ENCODE results near the gene EN1. TPM values are rescaled to one million over a fixed set of nuclear protein-coding genes. Genes with fewer than 3 reads are reported as not detected.

EN1 gene
- total RNA-seq, 2 experiments from 2014 or later, result not detected

- intact Hi-C loops (cut with micrococcal nuclease; ENCODE audit: unreplicated experiment), result no loop called here
- POLR2A ChIA-PET, result no interaction called here
- no peak overlapping the region for H3K4me3 ChIP-seq (ENCODE audit: low read depth, low read length, poor library complexity, severe bottlenecking)
- H3K9me2 ChIP-seq (ENCODE audit: insufficient read depth, low read length), result no peaks in the 10 kb centered on the region
- CTCF ChIA-PET (ENCODE audit: unreplicated experiment), result no interaction called here
- no peaks in the 10 kb centered on the region for H3K79me2 ChIP-seq (ENCODE audit: insufficient read depth, low read depth, low read length)
- H4K20me1 ChIP-seq (ENCODE audit: insufficient read depth, low read length), result no peaks in the 10 kb centered on the region
- no TSS peak for BruUV-seq (replicated peaks)
- H3K36me3 ChIP-seq (ENCODE audit: insufficient read depth, low read length), result no peaks in the 10 kb centered on the region
- no peak for DNase-seq (ENCODE audit: low spot score)
- H3K27ac ChIP-seq (ENCODE audit: low read depth, low read length, poor library complexity, severe bottlenecking), result no peak overlapping the region
- TF ChIP-seq, protein P1, sequence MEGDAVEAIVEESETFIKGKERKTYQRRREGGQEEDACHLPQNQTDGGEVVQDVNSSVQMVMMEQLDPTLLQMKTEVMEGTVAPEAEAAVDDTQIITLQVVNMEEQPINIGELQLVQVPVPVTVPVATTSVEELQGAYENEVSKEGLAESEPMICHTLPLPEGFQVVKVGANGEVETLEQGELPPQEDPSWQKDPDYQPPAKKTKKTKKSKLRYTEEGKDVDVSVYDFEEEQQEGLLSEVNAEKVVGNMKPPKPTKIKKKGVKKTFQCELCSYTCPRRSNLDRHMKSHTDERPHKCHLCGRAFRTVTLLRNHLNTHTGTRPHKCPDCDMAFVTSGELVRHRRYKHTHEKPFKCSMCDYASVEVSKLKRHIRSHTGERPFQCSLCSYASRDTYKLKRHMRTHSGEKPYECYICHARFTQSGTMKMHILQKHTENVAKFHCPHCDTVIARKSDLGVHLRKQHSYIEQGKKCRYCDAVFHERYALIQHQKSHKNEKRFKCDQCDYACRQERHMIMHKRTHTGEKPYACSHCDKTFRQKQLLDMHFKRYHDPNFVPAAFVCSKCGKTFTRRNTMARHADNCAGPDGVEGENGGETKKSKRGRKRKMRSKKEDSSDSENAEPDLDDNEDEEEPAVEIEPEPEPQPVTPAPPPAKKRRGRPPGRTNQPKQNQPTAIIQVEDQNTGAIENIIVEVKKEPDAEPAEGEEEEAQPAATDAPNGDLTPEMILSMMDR (conservative IDR thresholded peaks at IDR 0.05; ENCODE audit: low read length), result no peak
- TF ChIP-seq EZH2phosphoT487 (IDR thresholded peaks at IDR 0.05; ENCODE audit: borderline replicate concordance, low read depth, low read length), result no peak
- H2AFZ ChIP-seq (ENCODE audit: low read length), result no peak overlapping the region
- no peak overlapping the region for H3K4me2 ChIP-seq (ENCODE audit: low read length)
- H3K9me3 ChIP-seq (ENCODE audit: low read length), result no peaks in the 10 kb centered on the region
- H3K4me1 ChIP-seq (ENCODE audit: insufficient read depth, low read length, poor library complexity, severe bottlenecking), result no peaks in the 10 kb centered on the region
These were observed 34.9 kb downstream of the EN1 start for GRCh38 chr2:118812552-118812951.

- Histone ChIP-seq H3K79me2 (ENCODE audit: insufficient read depth, low read depth, low read length) (no peaks in the 10 kb centered on the region), H3K9me3 (ENCODE audit: low read length) (no peaks in the 10 kb centered on the region), H3K27ac (ENCODE audit: low read depth, low read length, poor library complexity, severe bottlenecking) (no peak overlapping the region), H3K4me1 (ENCODE audit: insufficient read depth, low read length, poor library complexity, severe bottlenecking) (no peaks in the 10 kb centered on the region), H3K9me2 (ENCODE audit: insufficient read depth, low read length) (no peaks in the 10 kb centered on the region), H4K20me1 (ENCODE audit: insufficient read depth, low read length) (no peaks in the 10 kb centered on the region), H3K36me3 (ENCODE audit: insufficient read depth, low read length) (no peaks in the 10 kb centered on the region), H3K4me3 (ENCODE audit: low read depth, low read length, poor library complexity, severe bottlenecking) (no peak overlapping the region), H3K4me2 (ENCODE audit: low read length) (no peak overlapping the region), H2AFZ (ENCODE audit: low read length) (no peak overlapping the region)
- TF ChIP-seq EZH2phosphoT487 (IDR thresholded peaks at IDR 0.05; ENCODE audit: borderline replicate concordance, low read depth, low read length), result no peak
- TF ChIP-seq, protein P1 (conservative IDR thresholded peaks at IDR 0.05; ENCODE audit: low read length), result no peak
- CTCF ChIA-PET (ENCODE audit: unreplicated experiment), result no interaction called here
- no TSS peak for BruUV-seq (replicated peaks)
- intact Hi-C loops (cut with micrococcal nuclease; ENCODE audit: unreplicated experiment), result no loop called here
- POLR2A ChIA-PET, result no interaction called here
- no peak for DNase-seq (ENCODE audit: low spot score)
These were observed 35.8 kb downstream of the EN1 start for GRCh38 chr2:118811514-118812115.

GRCh38 chr2:118810766-118811165, 36.7 kb downstream of the EN1 start:
- intact Hi-C loops (cut with micrococcal nuclease; ENCODE audit: unreplicated experiment), result no loop called here
- TF ChIP-seq, protein P1 (conservative IDR thresholded peaks at IDR 0.05; ENCODE audit: low read length), result no peak
- no peak for TF ChIP-seq EZH2phosphoT487 (IDR thresholded peaks at IDR 0.05; ENCODE audit: borderline replicate concordance, low read depth, low read length)
- BruUV-seq (replicated peaks), result no TSS peak
- no peak overlapping the region for H3K4me3 ChIP-seq (ENCODE audit: low read depth, low read length, poor library complexity, severe bottlenecking)
- H3K4me2 ChIP-seq (ENCODE audit: low read length), result no peak overlapping the region
- ChIA-PET CTCF (ENCODE audit: unreplicated experiment) (no interaction called here), POLR2A (no interaction called here)
- no peaks in the 10 kb centered on the region for H3K9me3 ChIP-seq (ENCODE audit: low read length)
- no peaks in the 10 kb centered on the region for H3K36me3 ChIP-seq (ENCODE audit: insufficient read depth, low read length)
- no peak overlapping the region for H2AFZ ChIP-seq (ENCODE audit: low read length)
- no peaks in the 10 kb centered on the region for H4K20me1 ChIP-seq (ENCODE audit: insufficient read depth, low read length)
- no peaks in the 10 kb centered on the region for H3K9me2 ChIP-seq (ENCODE audit: insufficient read depth, low read length)
- no peak overlapping the region for H3K27ac ChIP-seq (ENCODE audit: low read depth, low read length, poor library complexity, severe bottlenecking)
- no peak for DNase-seq (ENCODE audit: low spot score)
- no peaks in the 10 kb centered on the region for H3K4me1 ChIP-seq (ENCODE audit: insufficient read depth, low read length, poor library complexity, severe bottlenecking)
- no peaks in the 10 kb centered on the region for H3K79me2 ChIP-seq (ENCODE audit: insufficient read depth, low read depth, low read length)

Measured in OCI-LY7 (cell line).